ENCODE results near the gene KRTAP5-6.

Gene KRTAP5-6

DNA sequence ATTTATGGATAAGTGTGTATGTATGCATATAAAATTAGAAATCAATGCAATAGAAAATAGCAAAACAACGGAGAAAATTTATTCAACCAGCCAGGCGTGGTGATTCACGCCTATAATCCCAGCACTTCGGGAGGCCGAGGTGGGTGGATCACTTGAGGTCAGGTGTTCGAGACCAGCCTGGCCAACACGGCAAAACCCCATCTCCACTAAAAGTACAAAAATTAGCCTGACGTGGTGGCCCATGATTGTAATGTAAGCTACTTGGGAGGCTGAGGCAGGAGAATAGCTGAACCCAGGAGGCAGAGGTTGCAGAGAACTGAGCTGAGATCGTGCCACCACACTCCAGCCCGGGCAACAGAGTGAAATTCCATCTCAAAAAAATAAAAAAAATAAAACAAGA, 5.5 kb downstream of the KRTAP5-6 start:
- DNase-seq (ENCODE audit: low read depth in 2 of 2): no peak

DNA sequence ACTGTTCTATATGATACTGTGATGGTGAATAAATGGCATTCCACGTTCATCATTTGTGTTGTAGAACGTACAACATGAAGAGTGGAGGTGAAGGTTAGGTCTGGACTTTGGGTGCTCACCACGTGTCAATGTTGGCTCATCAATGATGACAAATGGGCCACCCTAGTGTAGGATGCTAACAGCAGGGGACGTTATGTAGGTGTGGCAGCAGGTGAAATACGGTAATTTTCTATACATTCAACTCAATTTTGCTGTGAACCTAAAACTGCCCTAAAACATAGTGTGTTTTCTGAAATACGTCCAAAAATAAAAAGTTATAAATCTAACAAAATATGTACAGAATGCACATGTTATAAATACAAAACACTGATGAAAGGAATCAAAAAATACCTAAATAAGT, 6.2 kb downstream of the KRTAP5-6 start:
- DNase-seq (ENCODE audit: low read depth in 2 of 2): no peak

GRCh38 chr11:1705126-1706052, 8.4 kb downstream of the KRTAP5-6 start:
- DNase-seq (ENCODE audit: low read depth in 2 of 2): no peak

- DNase-seq (ENCODE audit: low read depth in 2 of 2): no peak
Measured at GRCh38 chr11:1706634-1707400, 9.8 kb downstream of the KRTAP5-6 start.

DNA sequence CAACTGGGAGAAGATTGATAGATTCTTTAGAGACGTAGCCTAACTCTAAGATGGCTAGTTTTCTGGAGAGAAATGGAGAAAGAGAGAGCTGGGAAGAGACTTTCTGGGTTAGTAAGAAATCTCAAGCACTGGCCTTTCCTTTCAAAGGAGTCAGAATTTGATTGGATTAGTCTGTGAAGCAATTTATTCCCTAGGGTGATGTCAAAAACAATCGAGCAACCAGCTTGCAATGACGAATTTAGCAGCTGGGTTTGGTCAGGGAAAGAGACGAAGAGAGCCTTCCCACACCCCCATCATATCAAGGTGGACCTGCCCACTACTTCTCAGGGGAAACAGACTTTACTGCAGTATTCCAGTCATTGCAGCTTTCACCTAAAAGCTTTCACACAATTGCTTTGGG, 10.8 kb downstream of the KRTAP5-6 start:
- no peak for DNase-seq (ENCODE audit: low read depth in 2 of 2)

DNA sequence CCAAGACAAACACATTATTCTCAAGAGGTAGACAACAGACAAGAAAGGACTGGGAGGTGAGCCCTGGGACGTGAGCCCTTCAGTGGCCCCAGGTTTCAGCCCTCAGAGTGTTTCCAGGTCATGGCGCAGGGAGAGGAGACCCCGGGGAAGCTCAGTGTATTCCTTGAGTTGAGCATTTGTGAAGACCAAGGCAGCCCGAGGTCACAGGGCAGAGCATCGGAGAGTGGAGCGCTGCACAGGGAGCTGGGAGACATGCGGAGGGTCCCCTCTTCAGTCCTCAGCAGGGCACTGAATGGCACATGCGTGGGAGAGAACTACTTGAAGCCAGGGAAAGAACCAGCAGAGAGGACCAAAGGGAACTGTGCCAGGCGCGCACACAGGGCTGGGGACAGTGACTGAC, 11.7 kb downstream of the KRTAP5-6 start:
- DNase-seq (ENCODE audit: low read depth in 2 of 2): no peak

- no peak for DNase-seq (ENCODE audit: low read depth in 2 of 2)
Measured at GRCh38 chr11:1714908-1715885, 18.2 kb downstream of the KRTAP5-6 start.

DNA sequence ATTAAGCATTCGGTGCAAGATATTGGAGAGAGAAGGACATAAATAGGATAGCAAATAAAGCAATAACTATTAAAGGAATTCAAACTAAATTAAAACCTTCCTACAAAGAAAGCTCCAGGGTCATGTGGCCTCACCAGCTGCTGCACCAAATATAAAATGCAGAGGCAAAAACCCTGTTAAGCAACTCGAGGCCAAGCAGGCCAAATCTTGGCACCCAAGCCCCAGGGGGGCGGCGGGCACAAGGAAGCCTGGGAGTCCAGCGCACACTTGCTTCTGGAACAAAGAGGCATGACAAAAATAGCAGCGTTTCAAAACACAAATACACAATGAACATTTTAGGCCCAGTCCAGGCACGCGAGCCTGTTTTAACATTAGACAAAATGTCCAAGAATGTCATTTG, 20.8 kb downstream of the KRTAP5-6 start:
- DNase-seq (ENCODE audit: low read depth in 2 of 2): no peak

- no peak for DNase-seq (ENCODE audit: low read depth in 2 of 2)
Measured at GRCh38 chr11:1718326-1718725, 21.3 kb downstream of the KRTAP5-6 start.

GRCh38 chr11:1719781-1720180, 22.8 kb downstream of the KRTAP5-6 start:
- no peak for DNase-seq (ENCODE audit: low read depth in 2 of 2)

- DNase-seq (ENCODE audit: low read depth in 2 of 2): no peak
Measured at GRCh38 chr11:1727096-1727690, 30.2 kb downstream of the KRTAP5-6 start.

- no peak for DNase-seq (ENCODE audit: low read depth in 2 of 2)
Measured at GRCh38 chr11:1727861-1728260, 30.9 kb downstream of the KRTAP5-6 start.

GRCh38 chr11:1728301-1728700, 31.3 kb downstream of the KRTAP5-6 start:
- DNase-seq (ENCODE audit: low read depth in 2 of 2): no peak

DNA sequence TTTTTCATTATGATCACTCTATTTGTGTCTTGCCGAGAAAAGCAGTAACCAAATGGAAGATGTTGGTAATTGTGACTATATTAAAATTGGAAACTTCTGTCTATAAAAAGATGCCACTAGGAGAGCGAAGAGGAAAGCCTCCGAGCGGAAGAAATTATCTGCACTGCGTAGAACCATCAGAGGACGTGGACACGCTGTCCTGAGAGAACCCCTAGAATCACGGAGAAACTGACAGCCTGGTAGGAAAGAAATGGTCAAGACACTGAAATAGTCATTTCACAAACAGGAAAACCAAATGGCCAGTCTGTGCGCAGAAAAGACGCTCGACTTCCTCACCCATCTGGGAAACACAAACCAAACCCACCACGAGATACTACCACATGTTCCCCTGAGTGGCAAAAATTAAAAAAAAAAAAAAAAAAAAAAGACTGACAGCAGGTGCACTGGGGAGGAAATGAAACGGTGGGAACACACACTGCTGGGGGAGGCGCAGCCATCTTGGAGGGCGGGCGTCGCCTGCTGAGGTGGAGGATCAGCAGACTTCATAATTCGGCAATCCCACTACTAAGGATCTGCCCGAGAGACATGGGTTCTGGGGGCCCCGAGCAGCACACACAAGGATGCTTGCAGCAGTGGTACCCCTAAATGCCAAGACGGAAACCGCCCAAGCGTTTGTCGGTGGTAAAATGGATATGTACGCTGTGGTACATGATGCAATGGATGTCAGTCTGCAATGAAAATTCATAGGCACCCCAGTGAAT, 32.1 kb downstream of the KRTAP5-6 start:
- DNase-seq (ENCODE audit: low read depth in 2 of 2): no peak

- no peak for DNase-seq (ENCODE audit: low read depth in 2 of 2)
Measured at GRCh38 chr11:1729692-1730011, 32.7 kb downstream of the KRTAP5-6 start.

- DNase-seq (ENCODE audit: low read depth in 2 of 2): no peak
Measured at GRCh38 chr11:1730059-1730629, 33.1 kb downstream of the KRTAP5-6 start.

DNA sequence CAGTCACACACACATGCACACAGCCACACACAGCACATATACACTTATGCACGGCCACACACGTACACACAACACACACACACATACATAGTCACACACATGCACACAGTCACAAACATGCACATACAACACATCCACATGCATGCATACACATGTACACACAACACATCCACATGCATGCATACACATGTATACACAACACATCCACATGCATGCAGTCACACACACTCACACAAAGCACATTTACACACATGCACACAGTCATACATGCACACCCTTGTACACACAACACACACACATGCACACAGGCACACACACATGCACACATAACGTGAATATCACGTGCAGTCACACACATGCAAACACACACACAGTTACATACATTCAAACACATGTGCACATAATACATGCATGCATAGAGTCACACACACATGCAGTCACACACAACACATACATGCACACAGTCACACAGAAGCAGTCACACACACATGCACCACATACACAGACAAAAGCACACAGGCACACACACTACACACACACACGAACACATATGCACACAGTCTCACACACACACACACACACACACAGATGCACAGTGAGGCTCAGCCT, 34.6 kb downstream of the KRTAP5-6 start:
- no peak for DNase-seq (ENCODE audit: low read depth in 2 of 2)

DNA sequence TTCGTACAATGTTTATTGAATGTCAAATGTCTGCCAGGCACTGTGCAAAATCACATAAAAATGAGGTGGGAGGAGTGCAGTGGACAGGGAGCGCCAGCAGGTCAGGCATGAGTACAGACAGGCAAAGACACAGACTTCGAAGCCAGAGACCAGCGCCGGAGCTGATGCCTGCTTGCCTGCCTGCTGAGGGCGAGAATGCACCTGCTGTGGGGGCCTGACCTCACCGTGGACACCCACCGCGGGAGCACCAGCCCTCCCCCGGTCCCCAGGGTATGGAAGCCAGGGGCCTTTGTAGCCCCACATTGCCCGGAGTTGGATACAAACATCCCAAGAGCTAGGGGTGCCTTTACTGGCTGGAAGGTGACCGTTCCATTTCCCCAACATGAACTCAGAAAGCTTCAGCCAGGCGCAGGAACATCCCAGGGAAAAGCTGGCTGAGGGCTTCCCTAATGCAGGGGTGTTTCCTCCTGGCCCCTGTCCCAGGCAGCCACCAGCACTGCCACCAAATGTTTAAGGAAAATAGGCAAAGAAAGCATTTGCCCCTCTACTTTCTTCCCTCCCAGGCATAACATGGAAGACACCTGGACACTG, 35.5 kb downstream of the KRTAP5-6 start:
- DNase-seq (ENCODE audit: low read depth in 2 of 2): no peak

DNA sequence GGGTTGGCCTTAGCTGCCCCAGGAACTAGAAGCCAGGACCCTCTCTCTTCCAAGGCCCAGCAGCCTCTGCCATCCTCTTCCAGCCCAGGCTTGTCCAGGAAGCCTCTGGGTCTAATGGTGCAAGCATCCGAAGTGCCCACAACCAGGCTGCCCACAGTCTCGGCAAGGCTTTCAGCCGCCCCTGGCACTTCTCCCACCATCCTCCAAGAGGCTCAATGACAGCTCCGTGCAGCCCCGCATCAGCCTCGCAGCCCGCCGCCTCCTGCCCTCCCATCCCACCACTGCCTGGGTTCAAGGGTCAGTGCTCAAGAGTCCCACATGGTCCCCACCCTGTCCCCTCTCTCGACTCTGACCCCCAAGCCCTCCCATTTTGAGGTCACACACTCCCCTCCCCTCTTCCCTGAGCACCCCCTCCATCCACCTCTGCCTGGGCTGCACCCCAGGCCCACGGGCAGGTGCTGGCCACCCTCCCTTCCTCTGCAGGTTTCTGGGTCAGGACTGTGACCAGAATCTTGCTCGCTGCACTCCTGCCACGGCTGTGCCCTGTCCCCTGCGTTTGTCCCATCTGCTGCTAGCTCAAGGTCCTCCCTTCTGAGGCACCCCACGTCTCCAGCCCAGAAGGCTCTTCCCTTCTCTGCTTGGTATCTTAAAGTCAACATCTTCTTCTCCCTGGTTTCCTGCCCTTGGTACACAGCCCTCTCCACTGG, 36.2 kb downstream of the KRTAP5-6 start:
- no peak for DNase-seq (ENCODE audit: low read depth in 2 of 2)

Data from stimulated activated CD8-positive, alpha-beta memory T cell treated with anti-CD3 and anti-CD28 coated beads, Interleukin-2, amount 100 ng/mL, for 1 hour (primary cell).